Stimulated activated CD4-positive, alpha-beta T cell treated with anti-CD3 and anti-CD28 coated beads, TNF-alpha, amount 100 ng/mL, for 4 hours (primary cell): Measurements from ENCODE around the gene KIF26A.
"Not testable (repeated sequence)": the region's sequence is repeated elsewhere in the genome, so short reads cannot be mapped to it uniquely, and the experiment has no call there.

Experiments used
- DNase-seq, 3 experiments: peaks; one replicate each; pipeline ENCODE4 v3.0.0-alpha.2; 2020; ENCODE audit warnings: low read depth in 3 of 3

The KIF26A gene

DNA sequence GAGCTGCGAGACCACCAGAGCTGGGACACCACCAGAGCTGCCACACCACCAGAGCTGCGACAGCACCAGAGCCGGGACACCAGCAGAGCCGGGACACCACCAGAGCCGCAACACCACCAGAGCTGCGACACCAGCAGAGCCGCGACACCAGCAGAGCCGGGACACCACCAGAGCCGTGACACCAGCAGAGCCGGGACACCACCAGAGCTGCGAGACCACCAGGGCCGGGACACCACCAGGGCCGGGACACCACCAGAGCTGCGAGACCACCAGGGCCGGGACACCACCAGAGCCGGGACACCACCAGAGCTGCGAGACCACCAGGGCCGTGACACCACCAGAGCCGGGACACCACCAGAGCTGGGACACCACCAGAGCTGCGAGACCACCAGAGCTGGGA lies 69.9 kb downstream of the KIF26A start:
- not testable (repeated sequence) for DNase-seq

DNA sequence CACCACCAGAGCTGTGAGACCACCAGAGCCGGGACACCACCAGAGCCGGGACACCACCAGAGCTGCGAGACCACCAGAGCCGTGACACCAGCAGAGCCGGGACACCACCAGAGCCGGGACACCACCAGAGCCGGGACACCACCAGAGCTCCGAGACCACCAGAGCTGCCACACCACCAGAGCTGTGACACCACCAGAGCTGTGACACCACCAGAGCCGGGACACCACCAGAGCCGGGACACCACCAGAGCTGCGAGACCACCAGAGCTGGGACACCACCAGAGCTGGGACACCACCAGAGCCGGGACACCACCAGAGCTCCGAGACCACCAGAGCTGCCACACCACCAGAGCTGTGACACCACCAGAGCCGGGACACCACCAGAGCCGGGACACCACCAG lies 70.7 kb downstream of the KIF26A start:
- not testable (repeated sequence) for DNase-seq

DNA sequence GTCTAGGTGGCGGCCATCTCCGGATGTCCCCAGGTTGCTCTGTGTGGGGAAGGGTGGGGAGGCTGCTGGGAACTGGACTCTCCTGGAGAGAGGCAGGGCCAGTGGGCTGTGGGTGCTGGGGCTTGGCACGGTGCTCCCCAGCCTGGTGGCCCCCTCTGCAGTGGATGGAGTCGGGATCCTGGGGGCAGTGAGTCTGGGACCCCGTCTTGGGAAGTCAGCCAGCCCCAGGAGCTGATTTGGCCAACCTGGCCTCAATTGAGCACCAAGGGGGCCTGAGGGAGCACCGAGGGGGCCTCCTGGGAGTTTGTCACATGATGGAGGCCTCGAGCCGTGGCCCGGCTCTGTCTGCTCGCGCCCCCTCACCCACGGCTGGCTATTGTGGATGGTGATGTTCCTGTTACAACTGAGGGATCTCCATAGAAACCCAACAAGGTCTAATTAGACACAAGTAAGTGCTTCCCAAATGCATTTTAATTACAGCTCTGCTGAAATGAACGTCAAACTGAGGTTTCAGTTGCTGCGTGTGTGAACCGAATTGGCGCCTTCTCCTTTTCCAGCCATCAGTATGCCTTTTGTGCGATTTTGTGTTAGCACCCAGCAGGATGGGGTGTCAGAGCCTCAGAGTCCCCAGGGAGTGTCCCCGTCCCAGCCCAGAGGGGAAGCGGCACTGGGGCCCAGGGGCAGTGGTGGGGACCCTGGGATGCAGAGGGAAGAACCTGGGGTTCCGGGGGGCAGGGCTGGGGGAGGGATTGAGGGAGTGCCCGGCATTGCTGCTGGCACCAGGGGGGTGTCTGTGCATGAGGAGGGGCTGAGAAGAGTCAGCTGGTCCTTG lies 71.8 kb downstream of the KIF26A start:
- no peak for DNase-seq

DNA sequence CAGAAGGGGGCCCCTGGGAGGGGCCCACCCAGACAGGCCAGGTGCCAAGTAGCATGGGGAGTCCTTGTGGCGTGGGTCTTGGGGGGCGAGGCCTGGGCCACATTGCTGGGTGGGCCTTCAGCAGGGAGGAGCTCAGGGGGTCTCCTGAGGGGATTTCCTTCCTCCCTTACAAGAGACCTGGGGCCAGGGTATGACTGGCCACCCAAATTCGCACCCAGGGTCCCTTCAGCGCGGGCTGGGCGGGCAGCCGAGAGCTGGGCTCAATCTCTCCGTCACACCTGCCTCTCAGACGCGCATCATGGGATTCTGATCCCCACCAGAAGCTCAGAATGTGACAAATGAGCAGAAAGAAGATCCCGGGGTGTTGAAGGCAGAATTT lies 72.4 kb downstream of the KIF26A start:
- DNase-seq, result no peak

DNA sequence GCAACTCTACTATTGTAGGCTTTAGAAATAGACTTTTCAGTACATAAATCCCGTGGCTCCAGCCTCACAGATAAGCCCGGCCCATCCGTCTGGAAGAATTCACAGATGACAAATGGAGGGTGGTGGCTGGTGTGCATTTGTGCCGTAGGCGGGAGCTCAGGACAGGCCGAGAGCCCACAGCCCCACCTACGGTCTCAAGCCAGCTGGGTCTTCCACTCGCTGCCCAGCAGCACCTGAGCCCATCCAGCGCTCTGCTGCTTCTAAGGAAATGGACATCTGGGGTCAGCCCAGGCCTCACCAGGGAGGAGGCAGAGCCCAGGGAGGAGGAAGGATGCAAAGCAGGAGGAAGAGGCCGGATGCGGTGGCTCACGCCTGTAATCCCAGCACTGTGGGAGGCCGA lies 72.8 kb downstream of the KIF26A start:
- DNase-seq, result no peak

DNA sequence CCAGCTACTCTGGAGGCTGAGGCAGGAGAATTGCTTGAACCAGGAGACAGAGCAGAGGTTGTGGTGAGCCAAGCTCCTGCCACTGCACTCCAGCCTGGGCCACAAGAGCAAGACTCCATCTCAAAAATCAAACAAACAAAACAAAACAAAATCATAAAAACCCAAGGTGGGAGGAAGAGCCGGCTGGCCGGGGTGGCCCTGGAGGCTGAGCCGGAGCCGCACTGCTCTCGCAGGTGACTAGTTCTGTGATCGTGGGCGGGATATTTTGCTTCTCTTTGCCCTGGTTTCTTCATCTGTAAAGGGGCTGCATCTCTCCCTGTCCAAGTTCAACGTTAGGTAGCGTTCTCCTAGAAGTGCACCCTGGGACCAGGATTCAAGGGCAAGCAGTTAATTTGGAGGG lies 73.4 kb downstream of the KIF26A start:
- DNase-seq, result no peak

DNA sequence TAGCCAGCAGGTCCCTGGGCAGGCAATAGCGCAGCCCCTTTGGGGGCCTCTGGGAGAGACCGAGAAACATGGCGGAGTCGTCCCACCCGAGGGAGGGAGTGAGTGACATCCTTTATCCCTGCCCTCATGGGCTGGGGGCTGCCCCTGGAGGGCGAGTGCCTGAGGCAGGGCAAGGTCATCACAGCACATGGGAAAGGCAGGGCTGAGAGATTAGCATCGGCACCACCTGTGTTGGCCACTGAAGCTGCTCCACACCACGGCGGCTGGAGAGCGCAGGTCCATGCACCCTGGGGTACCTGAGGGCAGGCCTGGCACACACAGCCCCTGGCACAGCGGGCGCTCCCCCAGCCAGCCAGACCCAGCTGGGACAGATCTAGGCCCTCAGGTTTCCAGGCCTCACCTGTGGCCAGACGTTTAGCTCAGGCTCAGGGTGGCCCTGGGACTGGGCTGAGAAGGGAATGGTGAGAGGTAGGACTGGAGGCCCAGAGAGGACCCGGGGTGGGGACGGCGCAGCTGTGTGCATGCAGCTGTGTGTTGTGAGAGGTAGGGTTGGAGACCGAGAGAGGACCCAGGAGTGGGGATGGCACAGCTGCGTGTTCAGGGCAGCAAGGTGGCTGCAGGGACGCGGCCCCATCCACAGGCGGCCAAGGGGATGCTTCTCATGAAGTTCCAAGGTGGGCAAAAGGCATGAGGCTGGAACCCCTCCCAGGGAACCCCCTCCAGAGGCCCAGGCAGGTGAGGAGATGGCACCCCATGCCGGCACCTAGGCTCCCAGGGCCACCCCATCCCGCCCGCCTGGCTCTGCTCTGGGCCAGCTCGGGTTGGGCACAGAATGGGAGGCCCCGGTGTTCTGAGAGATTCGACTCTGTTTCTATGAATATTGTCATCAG lies 74.1 kb downstream of the KIF26A start:
- no peak for DNase-seq

DNA sequence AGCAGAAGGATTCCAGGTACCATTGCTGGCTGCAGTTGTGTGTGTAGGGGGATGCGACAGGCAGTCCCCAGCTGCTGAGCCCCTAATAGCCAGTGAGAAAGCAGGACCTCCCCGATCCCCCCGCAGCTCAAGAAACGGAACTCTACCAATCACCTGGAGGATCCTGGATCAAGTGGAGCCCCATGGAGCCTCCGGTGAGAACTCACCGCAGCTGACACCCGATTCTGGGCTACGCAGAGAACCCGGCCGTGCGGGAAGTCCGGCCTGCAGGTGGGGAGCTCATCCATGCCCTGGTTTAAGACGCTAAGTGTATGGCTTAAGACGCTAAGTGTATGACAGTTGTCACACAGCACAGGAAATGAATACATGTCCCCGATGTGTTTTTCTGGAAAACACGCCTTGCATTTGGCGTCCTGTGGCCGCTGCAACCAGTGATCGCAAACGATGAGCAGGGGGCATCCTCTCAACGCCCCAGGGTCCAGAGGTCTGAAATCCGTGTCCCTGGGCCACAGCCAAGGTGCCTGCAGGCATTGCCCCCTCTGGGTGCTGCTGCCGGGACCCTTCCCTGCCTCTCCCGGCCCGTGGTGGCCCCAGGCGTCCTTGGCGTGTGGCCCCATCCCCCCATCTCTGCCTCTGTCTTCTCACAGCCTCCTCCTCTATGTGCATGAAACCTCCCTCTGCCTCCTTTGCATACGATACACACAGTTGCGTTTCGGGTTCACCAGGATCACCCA lies 75.1 kb downstream of the KIF26A start:
- no peak for DNase-seq

DNA sequence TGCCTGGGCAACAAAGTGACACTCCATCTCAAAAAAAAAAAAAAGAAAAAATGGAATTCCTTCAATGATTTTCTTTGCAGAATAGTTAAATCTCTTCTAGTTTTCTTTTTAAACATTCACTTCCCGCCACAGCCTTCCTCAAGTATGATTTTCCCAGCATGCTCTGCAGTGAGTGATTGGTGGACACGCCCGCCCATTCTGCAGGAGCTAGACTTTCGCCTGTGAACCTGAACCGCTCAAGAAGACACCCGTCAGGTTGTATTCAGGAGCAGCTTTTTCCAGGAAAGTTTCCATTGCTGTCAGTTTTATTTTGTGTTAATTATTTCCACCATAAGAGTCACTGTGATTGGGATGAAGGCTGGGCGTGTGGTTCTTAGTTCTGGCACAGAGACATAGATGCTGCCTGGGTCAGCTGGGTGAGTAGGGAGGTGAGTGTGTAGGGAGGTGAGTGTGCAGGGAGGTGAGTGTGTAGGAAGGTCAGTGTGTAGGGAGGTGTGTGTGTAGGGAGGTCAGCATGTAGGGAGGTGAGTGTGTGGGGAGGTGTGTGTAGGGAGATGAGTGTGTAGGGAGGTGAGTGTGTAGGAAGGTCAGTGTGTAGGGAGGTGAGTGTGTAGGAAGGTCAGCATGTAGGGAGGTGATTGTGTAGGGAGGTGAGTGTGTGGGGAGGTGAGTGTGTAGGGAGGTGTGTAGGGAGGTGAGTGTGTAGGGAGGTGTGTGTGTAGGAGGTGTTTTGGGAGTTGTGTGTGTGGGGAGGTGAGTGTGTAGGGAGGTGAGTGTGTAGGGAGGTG lies 76.2 kb downstream of the KIF26A start:
- DNase-seq, result no peak

DNA sequence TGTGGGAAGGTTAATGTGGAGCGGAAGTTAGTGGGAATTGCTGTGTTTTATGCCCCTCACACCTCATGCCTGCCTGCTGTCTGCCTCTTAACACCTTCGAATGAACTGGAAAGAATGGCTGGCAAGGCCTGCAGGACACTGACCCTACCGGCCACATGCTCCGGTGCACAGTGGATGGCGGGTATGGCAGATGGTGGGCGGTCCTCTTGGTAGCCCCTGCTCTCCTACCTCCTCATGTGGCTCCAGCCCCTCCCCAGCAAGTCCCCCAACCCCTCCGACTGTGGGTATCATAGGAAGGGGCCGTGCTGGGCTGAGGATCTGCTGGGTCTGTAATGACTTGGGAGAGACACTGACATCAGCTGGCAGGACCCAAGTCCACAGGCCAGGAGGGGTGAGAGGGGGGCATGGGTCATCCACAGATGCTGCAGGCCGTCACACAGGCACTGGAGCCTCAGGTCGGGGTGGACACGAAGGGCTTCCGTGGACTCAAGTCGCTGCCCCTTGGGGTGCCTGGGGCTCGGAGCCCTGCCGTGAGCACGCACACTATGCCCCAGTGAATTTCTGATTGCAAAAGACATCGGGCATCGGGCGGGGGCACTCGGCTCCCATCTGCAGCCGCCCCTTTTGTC lies 77.4 kb downstream of the KIF26A start:
- no peak for DNase-seq

DNA sequence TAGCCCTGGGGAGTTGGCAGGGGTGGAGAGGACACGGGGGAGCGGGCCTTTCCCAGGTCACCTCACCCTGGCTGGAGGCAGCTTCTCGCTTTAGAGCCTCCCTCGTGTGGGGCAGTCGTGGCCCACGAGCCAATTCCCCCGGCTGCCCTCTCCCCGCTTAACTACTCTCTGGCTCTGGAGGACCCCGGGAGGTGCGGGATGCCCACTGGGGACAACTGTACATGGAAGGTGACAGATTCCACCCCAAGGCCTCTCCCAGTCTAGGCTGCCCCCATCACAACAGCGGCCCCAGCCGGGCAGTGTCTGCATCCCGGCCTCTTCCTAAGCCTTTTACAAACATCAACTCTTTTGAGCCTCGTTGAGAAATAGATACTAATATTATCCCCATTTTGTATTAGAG lies 78.1 kb downstream of the KIF26A start:
- no peak for DNase-seq

DNA sequence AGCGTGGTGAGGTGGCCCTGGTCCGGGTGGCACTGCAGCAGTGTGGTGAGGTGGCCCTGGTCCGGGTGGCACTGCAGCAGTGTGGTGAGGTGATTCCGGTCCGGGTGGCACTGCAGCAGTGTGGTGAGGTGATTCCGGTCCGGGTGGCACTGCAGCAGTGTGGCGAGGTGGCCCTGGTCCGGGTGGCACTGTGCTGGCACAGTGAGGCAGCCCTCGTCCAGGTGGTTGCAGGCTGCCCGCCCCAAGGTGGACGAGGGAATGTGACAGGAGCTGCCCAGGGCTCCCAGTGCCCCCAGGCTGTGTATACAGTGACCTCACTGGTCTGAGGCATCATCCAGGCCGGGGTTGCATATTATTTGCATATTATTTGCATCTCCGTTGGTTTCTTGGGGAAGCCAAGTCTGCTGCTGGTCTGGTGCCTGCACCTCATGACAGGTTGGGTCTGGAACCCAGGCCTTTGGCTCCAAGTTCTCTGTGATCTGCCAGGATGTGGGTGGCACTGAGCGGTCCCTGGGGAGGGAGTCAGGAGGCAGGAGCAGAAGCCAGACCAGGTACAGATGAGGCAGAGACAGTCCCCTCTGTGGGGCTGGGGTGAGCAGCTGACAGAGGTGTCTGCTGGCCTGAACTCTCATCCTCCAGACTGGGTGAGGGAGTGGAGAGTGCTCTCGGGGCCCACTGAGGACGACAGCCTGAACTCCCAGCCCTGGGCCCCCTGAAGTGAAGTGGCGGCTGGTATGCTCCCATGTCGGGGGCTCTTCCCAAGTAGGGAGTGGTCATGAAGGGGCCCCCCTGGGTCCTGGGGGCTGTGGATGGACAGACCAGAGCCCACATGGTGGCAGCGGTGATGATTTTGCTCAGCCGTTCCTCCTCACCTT lies 79.3 kb downstream of the KIF26A start:
- no peak for DNase-seq

DNA sequence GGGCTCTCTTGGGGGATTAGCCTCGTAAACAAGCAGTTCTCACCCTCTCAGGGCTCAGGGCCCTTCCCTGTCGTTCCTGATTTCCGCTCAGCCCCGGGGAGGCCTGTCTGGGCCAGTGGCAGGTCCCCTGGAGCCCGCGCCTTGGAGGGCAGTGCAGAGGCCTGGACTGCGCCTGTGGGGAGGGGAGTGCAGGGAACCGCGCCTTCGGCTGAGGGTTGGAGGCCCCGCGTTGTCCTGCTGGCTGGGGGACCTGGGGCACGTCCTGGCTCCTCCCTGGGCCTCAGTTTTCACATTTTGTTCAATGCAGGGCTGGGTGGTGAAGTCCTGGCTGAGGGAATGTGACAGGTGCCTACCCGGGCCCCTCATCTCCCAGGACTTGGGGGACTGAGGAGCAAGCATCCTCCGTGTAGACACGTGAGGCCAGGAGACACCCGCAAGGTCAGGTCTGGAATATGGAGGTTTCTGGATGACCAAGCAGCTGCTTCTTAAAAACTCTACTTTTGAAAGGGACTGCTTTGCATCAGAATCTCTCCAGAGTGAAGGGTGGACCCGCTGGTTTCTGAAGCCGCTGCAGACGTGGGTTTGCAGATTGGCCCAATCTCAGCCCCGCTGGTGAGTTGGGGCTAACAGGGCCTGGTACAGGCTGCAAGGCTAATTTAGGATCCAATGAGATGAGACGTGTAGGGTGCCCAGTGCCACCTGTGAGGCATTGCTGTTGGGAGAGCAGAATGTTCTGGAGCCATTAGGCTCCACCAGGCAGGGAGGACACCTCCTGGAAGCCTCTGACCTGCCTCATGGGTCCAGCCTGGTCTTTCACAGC lies 80.2 kb downstream of the KIF26A start:
- no peak for DNase-seq

DNA sequence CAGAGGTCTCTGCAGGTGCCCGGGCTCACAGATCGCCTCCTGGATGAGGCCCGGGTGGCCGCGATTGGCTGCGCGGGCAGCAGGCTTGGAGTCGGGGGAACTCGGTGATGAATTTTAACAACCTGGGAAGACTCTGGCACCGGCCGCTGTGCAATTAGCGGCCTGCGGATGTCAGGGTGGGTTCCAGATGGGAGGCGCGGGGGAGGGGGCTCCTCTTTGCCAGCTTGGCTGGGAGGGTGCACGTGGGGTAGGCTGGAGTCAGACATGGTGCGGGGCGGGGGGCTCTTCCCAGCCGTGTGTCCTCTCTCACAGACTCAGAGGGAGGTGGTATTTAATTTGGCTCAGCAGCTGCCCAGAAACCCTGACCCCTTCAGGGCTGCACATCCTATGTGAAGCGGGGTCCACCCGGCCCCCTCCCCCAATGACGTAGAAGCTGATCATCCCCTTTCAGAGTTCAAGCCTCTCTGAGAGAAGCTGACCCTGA lies 81.4 kb downstream of the KIF26A start:
- DNase-seq, result no peak

DNA sequence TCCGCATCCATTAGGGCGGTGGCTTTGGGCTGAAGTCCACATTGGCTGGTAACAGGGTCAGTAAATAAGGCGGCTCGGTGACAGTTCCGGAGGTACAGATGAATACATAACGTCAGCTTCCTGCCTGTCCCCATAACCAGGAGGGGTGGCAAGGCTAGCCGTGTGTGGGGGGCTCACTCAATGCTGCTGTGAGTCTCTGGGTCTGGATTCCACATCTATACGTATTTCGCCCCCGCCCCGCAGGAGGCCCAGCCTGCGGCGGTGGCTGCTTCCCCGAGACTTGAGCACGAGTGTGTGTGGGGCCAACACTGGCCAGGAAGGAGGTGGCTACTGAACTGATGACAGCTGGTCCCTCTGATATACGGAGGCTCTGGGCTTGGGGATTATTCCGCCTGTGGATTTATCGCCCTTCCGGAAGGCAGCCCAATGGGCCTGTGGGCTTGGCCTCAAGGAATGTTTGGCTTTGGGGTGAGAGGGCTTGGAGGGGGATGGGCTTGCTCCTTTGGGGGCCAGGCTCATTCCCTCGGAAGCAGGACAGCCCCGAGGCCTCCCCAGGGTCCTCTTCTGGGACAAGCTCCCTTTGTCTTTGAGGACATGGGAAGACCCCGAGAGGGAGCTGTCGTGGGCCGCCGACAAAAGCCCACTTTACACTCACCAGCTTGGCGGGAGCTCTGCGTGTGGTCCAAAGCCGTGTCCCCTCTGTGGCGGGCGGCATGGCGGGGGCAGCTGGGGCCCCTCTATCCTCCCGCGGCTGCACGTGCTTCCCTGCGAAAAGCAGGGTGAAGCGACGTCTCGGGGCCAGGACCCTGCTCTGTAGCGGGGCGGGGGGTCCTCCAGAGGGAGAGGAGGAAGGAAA lies 82.1 kb downstream of the KIF26A start:
- no peak for DNase-seq

DNA sequence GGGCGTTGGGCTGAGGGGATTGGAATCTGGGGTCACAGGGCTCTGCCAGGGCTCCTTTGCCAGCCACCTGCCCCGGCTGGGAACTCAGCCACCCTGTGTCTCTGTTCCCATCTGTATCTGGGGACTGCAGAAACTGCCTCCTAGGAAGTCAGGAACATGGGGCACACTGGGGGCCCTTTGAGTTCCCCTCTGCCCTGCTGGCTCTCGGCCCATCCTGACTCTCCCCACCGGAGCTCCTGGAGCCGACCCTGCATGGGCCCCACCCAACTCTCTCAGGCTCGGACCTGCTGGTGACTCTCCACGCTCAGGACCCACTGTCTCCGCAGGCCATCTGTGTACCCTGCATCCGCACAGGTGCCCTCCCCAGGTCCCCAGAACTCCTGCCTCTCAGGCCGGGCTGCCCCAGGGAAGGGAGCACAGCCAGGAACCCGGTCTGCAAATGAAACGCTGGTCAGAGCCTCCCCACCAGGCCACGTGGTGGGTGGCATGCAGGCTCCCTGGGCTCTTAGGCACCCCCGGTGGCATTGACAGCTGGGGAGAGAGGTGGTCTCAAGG lies 82.8 kb downstream of the KIF26A start:
- no peak for DNase-seq

DNA sequence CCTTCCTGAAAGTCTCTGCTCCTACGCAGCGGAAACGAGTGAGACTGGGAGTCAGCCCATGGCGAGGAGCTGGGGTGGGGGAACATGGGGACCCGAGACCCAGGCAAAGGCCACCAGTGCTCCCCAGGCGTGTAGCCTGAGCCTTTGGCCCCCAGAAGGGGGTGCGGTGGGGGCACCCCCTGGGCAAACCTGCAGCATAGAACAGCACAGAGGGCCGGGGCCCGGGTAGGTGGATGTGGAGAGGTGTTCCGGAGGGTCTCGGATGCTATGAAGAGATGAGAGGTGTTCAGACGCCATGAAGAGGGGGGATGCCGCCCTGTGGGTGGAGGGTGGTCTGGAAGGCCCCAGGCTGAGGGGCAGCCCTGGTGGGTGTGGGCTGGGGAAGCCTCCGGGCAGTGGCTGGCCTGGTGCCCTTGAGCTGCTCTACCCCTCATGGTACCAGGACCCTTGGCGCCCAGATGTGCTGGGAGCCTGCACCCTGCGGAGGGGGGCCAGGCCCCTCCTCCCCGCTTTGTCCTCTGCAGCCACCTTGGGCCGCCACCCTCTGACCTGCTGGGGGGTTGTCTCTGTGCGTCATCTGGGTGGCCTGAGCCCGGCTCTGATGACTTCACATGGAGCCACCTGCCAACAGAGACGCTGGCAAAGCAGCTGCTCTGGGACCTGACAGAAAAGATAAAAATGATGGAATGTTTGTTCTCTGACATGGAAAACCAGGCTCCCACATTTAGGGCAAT lies 83.4 kb downstream of the KIF26A start:
- DNase-seq, result no peak
